Naive thymus-derived CD8-positive, alpha-beta T cell (primary cell): ENCODE data around the gene UBE2J1. TPM values are rescaled to one million over a fixed set of nuclear protein-coding genes. Genes with fewer than 3 reads are reported as not detected.

ENCODE experiments used
- polyA plus RNA-seq, 3 donors: library from polyadenylated mRNA; unstranded; fragments of 300-500 nt; fragmentation: Illumina TruSeq; gene quantifications; one replicate each; pipeline ENCODE4 v1.2.3, GENCODE V29; 2021
- total RNA-seq, 8 experiments: library from RNA in 2 of 8; stranded (reverse) in 2 of 8; gene quantifications; one replicate each; pipeline ENCODE4 v1.2.3 and lab custom pipeline; 2021 to 2026

The UBE2J1 gene
- total and polyA plus RNA-seq, 5 experiments from 2014 or later, result 18.8 to 30.8 (median 24.8) TPM

Other genes with a start within 250 kb of the UBE2J1 start
- not detected for gene SRSF12, start 234.7 kb downstream of the UBE2J1 start, total RNA-seq
- under 1 TPM in 2 of 3 donors, not detected in 1; 0.05 to 0.20 TPM for gene SRSF12, start 234.7 kb downstream of the UBE2J1 start, polyA plus RNA-seq
- gene PM20D2, start 206.7 kb downstream of the UBE2J1 start, total RNA-seq, result 10 to 100 TPM; 12.7 to 13.3 TPM
- gene PM20D2, start 206.7 kb downstream of the UBE2J1 start, polyA plus RNA-seq, result 10 to 100 TPM in 1 of 3 donors, 1 to 10 TPM in 2; 8.9 to 11.9 (median 9.9) TPM
- not detected for gene GABRR1, start 135.4 kb downstream of the UBE2J1 start, total RNA-seq
- gene GABRR1, start 135.4 kb downstream of the UBE2J1 start, polyA plus RNA-seq, result not detected
- 1 to 10 TPM; 1.2 to 2.9 TPM for gene GABRR2, start 37.4 kb downstream of the UBE2J1 start, total RNA-seq
- not detected for gene GABRR2, start 37.4 kb downstream of the UBE2J1 start, polyA plus RNA-seq
- gene RRAGD, start 59.6 kb upstream of the UBE2J1 start, total RNA-seq, result 1 to 10 TPM; 3.5 to 3.9 TPM
- 1 to 10 TPM; 1.1 to 2.8 (median 1.6) TPM for gene RRAGD, start 59.6 kb upstream of the UBE2J1 start, polyA plus RNA-seq
- 1 to 10 TPM; 4.6 to 5.8 TPM for gene ANKRD6, start 80.4 kb upstream of the UBE2J1 start, total RNA-seq
- gene ANKRD6, start 80.4 kb upstream of the UBE2J1 start, polyA plus RNA-seq, result 1 to 10 TPM; 2.1 to 3.1 (median 3.0) TPM